GM12864 (cell line): ENCODE results near the gene SIGLEC1.

ENCODE experiments used
- DNase-seq: peaks from one replicate; pipeline ENCODE4 v3.0.0-alpha.2; 2011; ENCODE audit warnings: low read depth
- H3K4me3 ChIP-seq: 2 replicates; pipeline ENCODE4 v1.5.1; 2011; ENCODE audit warnings: mild to moderate bottlenecking, low read depth, low read length, control low read depth
- TF ChIP-seq, protein P1 (sequence below): IDR thresholded peaks from 2 replicates; pipeline ENCODE4 v1.5.1; 2011; ENCODE audit warnings: low read depth, mild to moderate bottlenecking, moderate library complexity, low read length, control low read depth, inconsistent platforms; ENCODE audit errors: missing control alignments

SIGLEC1 gene

DNA sequence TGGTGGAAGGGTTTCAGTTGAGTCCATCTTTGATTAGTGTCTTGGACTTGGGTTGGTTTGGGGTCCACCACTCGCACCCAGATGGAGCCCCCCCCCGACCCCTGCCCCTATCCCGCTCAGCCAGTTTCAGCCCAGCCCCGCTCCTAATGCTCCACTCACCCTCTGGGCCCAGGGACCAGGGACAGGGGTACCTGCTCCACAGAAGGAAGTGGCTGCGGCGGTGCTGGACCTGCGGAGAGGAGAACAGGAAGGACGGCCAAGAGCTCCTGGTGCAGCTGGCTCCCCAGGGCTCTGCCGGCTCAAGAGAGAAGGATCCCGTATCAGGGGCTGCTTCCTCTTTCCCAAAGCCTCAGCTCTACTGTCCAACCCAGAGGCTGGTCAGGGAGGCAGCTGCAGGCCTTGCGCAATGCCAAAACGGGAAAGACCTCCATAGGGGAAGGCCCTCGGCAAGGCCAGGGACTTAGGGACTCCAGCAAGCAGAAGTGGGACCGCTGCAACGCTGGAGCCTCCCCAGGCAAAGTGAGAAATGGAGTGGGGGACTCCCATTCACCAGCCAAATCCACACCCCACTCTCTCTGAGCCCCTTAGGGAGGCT, at the start of gene SIGLEC1:
SIGLEC1 (minus strand) TSS at position 322 of the 595 bp plus-strand sequence. CDS start 5,472 bp downstream, outside the sequence.
- no peak within 1 kb of the TSS for H3K4me3 ChIP-seq
- TF ChIP-seq, protein P1, sequence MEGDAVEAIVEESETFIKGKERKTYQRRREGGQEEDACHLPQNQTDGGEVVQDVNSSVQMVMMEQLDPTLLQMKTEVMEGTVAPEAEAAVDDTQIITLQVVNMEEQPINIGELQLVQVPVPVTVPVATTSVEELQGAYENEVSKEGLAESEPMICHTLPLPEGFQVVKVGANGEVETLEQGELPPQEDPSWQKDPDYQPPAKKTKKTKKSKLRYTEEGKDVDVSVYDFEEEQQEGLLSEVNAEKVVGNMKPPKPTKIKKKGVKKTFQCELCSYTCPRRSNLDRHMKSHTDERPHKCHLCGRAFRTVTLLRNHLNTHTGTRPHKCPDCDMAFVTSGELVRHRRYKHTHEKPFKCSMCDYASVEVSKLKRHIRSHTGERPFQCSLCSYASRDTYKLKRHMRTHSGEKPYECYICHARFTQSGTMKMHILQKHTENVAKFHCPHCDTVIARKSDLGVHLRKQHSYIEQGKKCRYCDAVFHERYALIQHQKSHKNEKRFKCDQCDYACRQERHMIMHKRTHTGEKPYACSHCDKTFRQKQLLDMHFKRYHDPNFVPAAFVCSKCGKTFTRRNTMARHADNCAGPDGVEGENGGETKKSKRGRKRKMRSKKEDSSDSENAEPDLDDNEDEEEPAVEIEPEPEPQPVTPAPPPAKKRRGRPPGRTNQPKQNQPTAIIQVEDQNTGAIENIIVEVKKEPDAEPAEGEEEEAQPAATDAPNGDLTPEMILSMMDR: no peak
- no peak for DNase-seq

DNA sequence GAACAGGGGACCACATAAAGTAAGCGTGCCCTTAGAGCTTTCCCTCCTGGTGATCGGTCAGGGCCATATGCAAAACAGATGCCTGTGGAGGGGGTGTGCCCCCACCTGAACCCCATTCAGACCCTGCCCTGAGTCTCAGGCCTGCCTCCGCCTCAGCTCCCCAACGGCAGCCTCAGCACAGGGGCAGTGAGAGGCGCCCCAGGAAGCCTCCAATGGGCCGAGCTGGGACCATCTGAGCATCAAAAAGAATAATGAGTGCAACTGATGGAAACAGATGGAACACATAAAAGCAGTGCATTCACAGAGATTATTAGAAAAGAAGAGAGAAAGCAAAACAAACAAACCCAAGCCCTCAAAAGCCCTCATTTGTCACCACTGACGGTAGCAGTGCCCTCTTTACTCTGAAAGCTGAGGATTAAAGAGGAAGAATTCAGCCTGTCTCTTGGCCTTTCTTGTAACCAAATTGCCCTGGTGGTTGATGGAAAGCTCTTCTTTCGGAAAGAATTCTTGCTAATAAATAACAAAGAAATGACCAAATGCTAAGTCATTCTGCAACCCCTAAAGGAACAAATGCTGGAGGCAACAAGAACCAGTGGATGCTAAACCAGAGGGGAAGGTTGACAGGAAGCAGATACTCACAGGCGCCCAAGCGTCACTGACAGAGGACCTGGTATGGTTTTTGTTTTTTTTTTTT, 48.4 kb upstream of the SIGLEC1 start:
- DNase-seq: no peak
- TF ChIP-seq, protein P1: no peak

DNA sequence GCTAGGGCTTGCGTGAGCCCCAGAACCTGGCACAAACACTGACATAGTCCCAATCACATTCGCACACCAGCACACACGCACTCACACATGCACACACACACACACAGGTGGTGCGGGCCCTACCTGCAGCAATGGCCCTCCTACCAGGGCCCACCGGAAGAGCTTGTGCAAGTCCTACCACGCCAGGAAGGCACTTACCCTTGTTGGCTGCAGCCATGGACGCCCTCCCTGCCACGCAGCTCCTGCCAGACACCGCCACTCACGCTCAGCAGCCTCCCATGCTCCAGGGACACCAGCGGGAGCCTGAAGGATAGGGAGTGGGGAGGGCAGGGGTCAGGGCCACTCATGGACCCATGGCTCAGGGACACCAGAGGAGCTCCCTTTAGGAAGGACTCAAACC, 47.5 kb upstream of the SIGLEC1 start:
- TF ChIP-seq, protein P1: no peak
- no peak for DNase-seq
- no peak overlapping the region for H3K4me3 ChIP-seq

More for the DNA sequence above, 48.4 kb upstream of the SIGLEC1 start:
- no peak overlapping the region for H3K4me3 ChIP-seq

DNA sequence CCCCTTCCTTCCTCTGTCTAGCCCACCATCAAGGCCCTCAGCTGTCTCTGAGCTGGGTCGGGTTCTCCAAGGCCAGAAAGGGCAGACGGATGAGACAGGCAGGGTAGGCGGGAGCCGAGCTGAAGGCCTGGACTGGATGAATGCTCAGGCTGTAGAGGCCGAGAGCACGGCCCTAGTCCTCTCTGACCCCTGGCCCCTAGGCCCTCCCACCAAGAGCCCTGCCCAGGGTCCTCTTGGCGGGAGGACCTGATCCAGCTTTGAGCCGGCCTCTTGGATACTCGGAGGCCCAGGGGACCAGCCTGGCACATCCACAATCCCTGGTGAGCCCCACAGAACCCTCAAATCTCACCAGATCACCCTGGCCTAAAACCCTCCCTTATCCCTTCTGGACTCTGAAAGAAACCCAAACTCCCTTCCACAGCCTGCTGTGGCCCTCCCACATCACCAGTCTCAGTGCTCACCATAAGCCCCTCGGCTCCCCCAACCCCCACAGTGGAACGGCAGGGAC, 47.0 kb upstream of the SIGLEC1 start:
- TF ChIP-seq, protein P1: no peak
- no peak overlapping the region for H3K4me3 ChIP-seq
- DNase-seq: no peak

DNA sequence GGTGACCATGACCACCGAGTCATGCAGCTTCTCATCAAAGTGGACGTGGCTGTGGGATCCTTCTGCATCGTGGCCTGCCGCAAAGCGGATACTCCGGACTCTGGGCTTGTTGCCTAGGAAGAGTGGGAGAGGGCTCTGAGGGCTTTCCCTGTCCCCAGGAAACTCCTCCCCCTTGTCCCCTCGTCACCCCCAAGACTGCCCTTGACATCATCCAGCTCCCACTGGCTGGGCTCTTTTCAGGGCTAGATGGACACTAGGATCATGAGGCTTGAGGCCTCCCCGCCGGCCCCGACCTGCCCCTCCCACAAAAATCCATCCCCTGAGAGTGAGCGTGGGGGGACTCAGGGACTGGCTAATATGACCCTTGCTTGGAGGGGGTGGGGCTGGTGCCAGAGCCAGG, 46.2 kb upstream of the SIGLEC1 start:
- H3K4me3 ChIP-seq: no peak overlapping the region
- TF ChIP-seq, protein P1: no peak
- no peak for DNase-seq

DNA sequence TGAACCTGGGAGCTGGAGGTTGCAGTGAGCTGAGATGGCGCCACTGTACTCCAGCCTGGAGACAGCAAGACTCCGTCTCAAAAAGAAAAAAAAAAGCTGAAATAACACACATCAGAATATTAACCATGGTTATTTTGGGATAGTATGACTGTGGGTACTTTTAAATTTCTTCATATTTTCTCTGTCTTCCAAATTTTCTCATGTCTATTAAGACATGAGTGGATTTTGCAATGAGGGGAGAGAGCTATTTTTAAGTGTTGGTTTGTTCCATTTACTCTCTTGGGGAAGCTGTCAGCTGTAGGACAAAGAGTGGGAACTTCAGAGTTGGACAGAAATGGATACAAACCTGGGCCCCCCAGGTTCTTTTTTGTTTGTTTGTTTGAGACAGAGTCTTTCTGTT, 44.9 kb upstream of the SIGLEC1 start:
- TF ChIP-seq, protein P1: no peak
- DNase-seq: no peak
- H3K4me3 ChIP-seq: no peak overlapping the region
